HG03439 (cell line): ENCODE data around the gene MIAT.

Experiments used
- ATAC-seq: cut with Tn5 transposase; IDR thresholded peaks from one replicate; pipeline ENCODE4 v1.9.1; 2021; ENCODE audit warnings: mild to moderate bottlenecking, moderate library complexity; ENCODE audit not compliant: unreplicated experiment

Gene MIAT

DNA sequence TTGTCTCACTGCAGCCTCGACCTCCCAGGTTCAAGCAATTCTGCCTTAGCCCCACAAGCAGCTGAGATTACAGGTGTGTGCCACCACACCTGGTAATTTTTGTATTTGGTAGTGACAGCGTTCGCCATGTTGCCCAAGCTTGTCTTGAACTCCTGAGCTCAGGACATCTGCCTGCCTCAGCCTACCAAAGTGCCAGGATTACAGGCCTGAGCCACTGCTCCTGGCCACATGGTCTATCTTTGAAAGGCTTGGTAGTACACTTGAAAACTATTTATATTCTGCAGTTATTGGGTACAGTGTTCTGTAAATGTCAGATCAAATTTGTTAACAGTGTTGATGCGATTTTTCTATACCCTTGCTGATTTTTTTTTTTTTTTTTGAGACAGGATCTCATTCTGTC lies 26.1 kb upstream of the MIAT start:
- ATAC-seq = no peak

DNA sequence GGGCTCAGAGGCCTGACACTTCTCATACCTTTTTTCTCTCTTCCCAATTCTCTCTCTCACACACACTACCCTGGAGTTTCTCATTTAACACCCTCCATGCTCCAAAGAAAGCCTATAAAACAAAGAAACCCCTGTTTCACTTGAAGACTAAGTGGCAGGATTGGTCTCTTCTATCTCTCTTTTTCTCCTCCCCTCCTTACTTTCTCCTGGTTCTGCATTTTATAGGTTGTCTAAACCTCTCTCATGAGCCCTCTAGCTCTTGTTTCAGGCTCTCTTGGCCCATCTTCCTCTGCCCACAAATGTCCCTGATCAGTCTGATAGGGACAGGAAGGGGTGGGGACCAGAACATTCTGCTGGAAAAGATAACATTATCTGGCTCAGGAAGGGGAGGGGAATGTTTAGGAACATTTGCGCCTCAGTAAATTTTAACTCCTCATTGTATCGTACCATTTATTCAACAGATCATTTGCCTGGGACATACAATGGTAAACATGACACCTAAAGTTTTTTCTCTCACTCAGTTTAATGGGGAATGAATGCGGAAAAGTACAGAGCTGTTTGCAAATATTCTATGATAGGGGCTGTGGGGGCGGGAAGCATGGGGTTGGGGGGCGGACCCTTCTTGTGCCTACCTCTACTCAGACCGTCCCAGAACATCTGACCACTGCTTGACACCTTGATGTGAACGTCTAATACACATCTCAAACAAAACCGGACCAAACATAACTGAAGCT lies 24.8 kb upstream of the MIAT start:
- no peak for ATAC-seq

DNA sequence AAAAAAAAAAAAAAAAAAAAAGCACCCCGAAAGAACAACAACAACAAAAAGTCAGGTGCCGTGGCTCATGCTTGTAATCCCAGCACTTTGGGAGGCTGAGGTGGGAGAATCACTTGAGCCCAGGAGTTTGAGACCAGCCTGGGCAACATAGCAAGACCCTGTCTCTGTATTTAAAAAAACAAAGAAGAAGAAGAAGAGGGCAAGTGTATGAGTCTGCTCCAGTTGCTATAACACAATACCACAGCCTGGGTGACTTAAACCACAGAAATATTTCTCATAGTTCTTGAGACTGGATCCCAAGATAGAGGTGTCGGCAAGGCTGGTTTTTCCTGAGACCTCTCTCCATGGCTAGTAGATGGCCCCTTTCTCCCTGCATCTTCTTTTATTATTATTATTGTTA lies 23.2 kb upstream of the MIAT start:
- ATAC-seq = no peak

DNA sequence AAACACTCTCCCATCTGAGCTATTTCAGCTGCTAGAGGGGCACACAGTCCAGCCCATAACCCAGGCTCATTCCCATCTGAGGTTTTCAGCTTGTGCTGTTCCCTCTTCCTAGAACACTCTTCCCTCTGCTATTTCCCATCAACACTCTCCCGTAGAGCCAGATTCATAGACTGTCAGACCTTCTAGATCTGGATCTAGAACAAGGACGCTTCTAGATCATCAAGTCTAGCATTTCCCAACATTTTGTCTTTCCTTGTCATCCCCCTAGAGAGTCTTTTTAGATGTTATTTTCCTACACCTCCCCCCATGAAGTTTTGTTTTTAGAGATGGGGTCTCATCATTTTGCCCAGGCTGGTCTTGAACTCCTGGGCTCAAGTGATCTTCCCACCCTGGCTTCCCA lies 22.3 kb upstream of the MIAT start:
- no peak for ATAC-seq

DNA sequence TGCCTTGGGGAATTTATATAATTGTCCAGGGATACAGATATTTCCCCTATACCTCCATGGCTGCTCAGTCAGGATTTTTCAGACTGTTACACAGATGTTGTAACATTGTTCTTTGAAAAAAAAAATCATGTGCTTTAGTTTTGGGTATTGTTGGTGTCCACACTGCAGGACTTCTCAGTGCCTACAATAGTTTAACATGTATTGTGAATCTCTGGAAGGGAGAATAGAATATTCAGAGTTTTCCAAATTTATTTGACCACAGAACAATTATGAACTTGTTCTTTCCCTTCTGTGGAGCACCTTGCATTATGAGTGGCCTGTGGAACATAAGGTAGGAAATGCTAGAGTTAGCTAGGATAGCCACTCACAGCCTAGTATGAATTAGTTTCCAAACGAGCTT lies 21.1 kb upstream of the MIAT start:
- ATAC-seq = no peak

GRCh38 chr22:26642465-26643417 lies 14.6 kb upstream of the MIAT start:
- no peak for ATAC-seq

DNA sequence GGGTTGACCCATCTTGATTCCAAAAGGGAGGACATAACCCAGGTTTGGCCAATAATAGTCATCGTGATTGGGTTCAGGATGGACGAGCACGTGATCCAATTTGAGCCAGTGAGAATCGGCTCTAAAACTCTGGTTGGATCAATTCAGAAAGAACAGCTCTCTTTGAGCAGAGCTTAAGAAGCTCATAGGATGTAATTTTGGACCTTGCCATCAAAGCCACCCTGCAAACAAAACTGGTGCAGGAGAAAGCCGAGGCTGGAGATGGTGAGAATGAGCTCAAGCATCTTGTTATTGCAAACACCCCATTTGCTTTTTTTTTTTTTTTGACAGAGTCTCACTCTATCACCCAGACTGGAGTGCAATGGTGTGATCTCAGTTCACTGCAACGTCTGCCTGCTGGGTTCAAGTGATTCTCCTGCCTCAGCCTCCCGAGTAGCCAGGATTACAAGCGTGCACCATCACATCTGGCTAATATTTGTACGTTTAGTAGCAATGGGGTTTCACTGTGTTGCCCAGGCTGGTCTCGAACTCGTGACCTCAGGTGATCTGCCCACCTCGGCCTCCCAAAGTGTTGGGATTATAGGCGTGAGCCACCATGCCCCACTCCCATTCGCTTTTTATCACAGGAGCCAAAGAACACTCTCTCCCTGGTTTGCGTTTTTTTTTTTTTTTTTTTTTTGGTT lies 13.8 kb upstream of the MIAT start:
- no peak for ATAC-seq

GRCh38 chr22:26646158-26646557 lies 11.2 kb upstream of the MIAT start:
- no peak for ATAC-seq

- no peak for ATAC-seq
These were observed 9.3 kb upstream of the MIAT start for GRCh38 chr22:26648011-26648497.

GRCh38 chr22:26648528-26649388 lies 8.6 kb upstream of the MIAT start:
- ATAC-seq = no peak

GRCh38 chr22:26650722-26651421 lies 6.5 kb upstream of the MIAT start:
- no peak for ATAC-seq

DNA sequence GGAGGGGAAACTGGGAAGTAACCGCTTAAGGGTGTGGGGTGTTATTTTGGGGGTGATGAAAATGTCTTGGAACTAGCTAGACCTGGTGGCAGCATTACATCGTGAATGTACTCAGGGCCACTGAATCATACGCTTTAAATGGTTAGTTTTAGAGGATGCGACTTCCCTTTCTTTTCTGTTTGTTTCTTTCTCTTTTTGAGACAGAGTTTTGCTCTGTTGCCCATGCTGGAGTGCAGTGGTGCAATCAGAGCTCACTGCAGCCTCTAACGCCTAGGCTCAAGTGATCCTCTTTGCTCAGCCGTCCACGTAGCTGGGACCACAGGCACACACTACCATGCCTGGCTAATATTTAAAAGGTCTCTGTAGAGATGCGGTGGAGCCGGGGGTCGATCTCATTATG lies 5.6 kb upstream of the MIAT start:
- ATAC-seq = no peak

- ATAC-seq = no peak
These were observed 773 bp downstream of the MIAT start for GRCh38 chr22:26658161-26658560.

GRCh38 chr22:26658671-26659478 lies 1.5 kb downstream of the MIAT start:
- ATAC-seq = no peak

GRCh38 chr22:26660356-26660755 lies 3.0 kb downstream of the MIAT start:
- ATAC-seq = no peak

DNA sequence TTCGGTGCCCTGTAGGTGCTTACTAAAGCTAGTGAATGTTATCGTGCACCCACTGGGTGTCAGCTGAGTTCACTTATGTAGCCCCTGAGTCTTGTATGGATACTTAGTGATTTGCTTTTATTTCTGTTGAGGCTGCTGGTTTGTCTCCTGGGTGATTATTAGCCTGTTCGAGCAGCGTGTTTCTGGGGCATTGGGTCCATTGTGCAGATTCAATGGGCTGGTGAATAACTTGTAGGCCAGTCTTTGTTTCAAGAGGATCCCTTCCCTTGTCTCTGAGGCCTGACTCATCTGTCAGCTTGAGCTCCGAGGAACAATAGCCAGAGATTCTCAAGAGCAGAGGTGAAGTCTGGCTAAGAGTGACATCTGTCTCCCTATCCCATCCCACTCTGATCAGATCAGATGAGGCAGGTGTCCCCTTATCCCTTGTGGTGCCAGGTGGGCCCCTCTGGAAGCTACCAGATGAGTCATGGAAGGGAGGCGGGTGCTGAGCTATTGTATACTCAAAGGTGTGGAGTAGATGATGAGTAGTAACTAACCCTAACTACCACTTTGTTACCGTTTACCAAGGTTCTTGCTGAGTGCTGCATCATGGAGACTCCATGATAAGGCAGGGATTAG lies 3.7 kb downstream of the MIAT start:
- no peak for ATAC-seq

DNA sequence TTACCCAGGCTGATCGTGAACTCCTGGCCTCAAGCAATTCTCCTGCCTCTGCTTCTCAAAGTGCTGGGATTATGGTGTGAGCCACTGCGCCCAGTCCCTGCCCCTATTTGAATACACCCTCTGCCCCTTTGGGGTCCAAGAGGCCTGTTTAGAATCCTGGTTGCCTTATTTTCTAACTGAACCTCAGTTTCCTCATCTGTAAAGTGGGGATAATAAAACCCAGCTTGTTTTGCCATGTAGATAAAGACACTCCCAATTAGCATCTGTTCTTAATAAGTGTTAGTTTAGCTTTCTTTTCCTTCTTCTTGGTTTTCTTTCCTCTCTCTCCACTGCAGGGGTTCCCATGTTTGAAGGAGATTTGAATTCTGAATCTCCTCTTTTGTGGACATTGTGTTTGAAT lies 4.8 kb downstream of the MIAT start:
- no peak for ATAC-seq

- no peak for ATAC-seq
These were observed 6.1 kb downstream of the MIAT start for GRCh38 chr22:26663374-26663923.
